ENCODE results near the gene GALNTL6. TPM values are rescaled to one million over a fixed set of nuclear protein-coding genes. Genes with fewer than 3 reads are reported as not detected.

The GALNTL6 gene
- total RNA-seq, 1 donor from 2014 or later: not detected

DNA sequence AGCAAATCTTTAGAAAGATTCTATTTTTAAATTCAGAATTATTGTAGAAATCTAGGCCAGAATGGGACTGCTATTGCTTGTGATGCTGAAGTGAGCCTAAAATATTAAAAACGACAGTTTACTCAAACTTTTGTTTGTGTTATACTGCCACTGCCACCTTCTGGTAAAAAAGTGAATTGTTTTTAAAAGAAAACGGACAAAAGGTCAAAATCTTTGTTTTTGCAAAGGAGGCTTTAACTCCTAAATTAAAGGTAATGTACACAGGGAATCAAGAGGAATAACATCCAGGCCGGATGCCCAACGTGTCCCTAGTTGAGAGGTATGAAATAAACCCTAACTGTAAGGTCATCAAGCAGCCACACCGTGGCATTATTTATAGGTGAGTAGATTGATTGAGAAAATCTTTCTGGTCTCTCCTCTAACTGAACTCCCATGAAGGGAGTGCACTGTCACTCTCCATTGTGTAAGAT, 1017.1 kb downstream of the GALNTL6 start:
- FAIRE-seq: peak; percentile 64

DNA sequence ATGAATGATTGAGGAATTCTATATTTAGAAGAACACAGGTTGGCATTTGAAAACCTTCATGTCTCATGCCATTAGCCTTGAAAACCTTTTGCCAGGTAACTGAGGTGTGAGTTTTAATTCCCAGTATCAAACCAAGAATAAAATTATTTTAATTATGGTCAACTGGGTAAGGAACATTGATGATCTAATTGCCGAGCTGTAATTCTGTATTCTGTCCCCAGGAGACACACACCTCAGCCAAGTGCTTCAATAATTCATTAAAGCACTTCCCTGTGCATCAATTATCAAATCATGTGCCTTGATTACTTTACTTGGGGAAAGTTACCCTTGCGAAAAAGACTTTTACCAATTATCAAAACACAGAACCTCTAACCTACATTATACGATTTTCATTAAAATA, 1023.5 kb downstream of the GALNTL6 start:
- Histone ChIP-seq H3K4me3 (ENCODE audit: low read depth, low read length) (no peak overlapping the region), H3K27me3 (ENCODE audit: control insufficient read depth, insufficient read depth, low read length) (peaks cover 1% of the 10 kb centered on the region), H3K36me3 (ENCODE audit: control insufficient read depth, insufficient read depth, low read length) (no peaks in the 10 kb centered on the region)
- DNase-seq (ENCODE audit: low read depth): no peak
- FAIRE-seq: no peak
- TF ChIP-seq, protein P1, sequence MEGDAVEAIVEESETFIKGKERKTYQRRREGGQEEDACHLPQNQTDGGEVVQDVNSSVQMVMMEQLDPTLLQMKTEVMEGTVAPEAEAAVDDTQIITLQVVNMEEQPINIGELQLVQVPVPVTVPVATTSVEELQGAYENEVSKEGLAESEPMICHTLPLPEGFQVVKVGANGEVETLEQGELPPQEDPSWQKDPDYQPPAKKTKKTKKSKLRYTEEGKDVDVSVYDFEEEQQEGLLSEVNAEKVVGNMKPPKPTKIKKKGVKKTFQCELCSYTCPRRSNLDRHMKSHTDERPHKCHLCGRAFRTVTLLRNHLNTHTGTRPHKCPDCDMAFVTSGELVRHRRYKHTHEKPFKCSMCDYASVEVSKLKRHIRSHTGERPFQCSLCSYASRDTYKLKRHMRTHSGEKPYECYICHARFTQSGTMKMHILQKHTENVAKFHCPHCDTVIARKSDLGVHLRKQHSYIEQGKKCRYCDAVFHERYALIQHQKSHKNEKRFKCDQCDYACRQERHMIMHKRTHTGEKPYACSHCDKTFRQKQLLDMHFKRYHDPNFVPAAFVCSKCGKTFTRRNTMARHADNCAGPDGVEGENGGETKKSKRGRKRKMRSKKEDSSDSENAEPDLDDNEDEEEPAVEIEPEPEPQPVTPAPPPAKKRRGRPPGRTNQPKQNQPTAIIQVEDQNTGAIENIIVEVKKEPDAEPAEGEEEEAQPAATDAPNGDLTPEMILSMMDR (IDR thresholded peaks at IDR 0.05; ENCODE audit: insufficient read depth, low read length, severe bottlenecking): no peak

More for the DNA sequence above, 1017.1 kb downstream of the GALNTL6 start:
- Histone ChIP-seq H3K36me3 (ENCODE audit: control insufficient read depth, insufficient read depth, low read length) (no peaks in the 10 kb centered on the region), H3K27me3 (ENCODE audit: control insufficient read depth, insufficient read depth, low read length) (no peaks in the 10 kb centered on the region), H3K4me3 (ENCODE audit: low read depth, low read length) (no peak overlapping the region)
- TF ChIP-seq, protein P1 (IDR thresholded peaks at IDR 0.05; ENCODE audit: insufficient read depth, low read length, severe bottlenecking): no peak
- DNase-seq (ENCODE audit: low read depth): peak; percentile 5

DNA sequence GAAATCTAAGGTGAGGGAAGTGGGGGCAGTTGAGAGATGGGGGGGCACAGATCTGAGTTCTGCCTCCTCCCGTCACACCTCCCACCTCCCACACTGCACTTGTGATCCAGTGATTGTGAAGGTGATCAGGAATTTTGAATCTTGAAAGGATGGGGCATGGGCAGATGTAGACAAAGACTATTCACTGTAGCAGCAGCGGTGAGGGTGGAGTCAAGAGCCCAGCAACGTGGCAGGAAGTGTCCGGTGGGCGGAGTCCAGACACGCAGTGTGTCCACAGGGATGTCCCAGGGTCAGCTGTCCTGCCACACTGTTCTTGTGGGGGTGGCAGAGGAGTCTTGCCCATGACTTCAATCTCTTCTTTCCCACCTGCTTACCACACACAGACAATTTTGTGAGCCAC, 1024.9 kb downstream of the GALNTL6 start:
- TF ChIP-seq, protein P1 (IDR thresholded peaks at IDR 0.05; ENCODE audit: insufficient read depth, low read length, severe bottlenecking): no peak
- FAIRE-seq (peak; percentile 40), DNase-seq (ENCODE audit: low read depth) (no peak)
- peaks cover 1% of the 10 kb centered on the region for H3K27me3 ChIP-seq (ENCODE audit: control insufficient read depth, insufficient read depth, low read length)
- no peak overlapping the region for H3K4me3 ChIP-seq (ENCODE audit: low read depth, low read length)
- H3K36me3 ChIP-seq (ENCODE audit: control insufficient read depth, insufficient read depth, low read length): no peaks in the 10 kb centered on the region

DNA sequence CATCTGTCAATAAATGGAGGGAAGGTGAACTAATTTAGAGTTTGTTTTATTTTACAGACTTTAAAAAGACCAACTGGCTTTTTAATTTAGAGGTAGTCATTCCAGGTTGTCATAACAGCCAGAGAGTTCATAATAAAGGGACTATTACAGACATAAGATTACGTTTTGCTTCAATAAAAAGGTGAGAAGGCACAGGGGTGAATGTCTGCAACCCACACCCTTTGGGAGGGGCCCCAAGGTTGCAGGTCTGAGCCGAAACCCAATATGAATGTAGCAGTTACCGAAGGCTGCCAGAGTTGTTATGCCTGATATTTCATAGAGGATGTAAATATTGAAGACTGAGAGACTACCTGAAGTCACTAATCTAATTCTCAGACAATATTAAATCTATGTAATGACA, 1025.7 kb downstream of the GALNTL6 start:
- Histone ChIP-seq H3K4me3 (ENCODE audit: low read depth, low read length) (no peak overlapping the region), H3K36me3 (ENCODE audit: control insufficient read depth, insufficient read depth, low read length) (no peaks in the 10 kb centered on the region), H3K27me3 (ENCODE audit: control insufficient read depth, insufficient read depth, low read length) (peaks cover 1% of the 10 kb centered on the region)
- FAIRE-seq (no peak), DNase-seq (ENCODE audit: low read depth) (no peak)
- TF ChIP-seq, protein P1 (IDR thresholded peaks at IDR 0.05; ENCODE audit: insufficient read depth, low read length, severe bottlenecking): no peak

DNA sequence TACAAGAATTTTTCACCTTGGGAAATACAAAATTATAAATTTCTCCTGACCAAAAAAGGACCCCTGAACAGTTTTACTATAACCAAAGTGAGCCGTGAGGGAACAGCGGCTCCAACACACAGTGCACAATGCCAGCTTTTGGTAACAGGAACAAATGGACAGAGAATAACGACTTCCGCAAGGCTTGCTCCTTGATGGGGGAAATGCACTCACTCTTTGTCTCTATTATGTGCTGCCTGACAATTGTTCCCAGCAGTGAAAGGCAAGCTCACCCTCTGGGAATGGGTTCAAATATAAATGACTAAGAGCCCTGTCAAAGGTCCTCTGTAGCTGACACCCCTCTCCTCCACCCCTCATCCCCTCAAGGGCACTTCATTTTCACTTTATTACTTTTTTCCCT, 1029.6 kb downstream of the GALNTL6 start:
- TF ChIP-seq, protein P1 (IDR thresholded peaks at IDR 0.05; ENCODE audit: insufficient read depth, low read length, severe bottlenecking): no peak
- no peaks in the 10 kb centered on the region for H3K36me3 ChIP-seq (ENCODE audit: control insufficient read depth, insufficient read depth, low read length)
- H3K4me3 ChIP-seq (ENCODE audit: low read depth, low read length): no peak overlapping the region
- DNase-seq (ENCODE audit: low read depth) (no peak), FAIRE-seq (no peak)
- no peaks in the 10 kb centered on the region for H3K27me3 ChIP-seq (ENCODE audit: control insufficient read depth, insufficient read depth, low read length)

DNA sequence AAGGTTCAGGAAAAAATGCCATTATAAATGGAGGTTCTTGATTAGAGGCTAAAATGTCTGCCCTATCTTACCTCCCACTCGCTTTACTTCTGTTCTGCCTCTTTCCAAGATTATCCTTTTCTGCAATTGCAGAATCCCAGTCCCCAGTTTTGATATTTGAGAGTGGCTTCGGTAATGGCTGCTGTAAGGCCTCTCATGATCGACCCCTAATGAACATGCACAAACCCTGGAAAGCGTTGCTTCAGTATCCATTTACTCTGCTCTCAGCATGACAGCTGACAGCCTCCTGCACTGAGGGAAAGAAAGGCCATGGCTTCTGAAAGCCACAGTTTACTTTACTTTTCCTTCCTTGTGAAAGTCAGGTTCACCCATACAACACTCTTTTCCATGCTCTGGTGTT, 1030.0 kb downstream of the GALNTL6 start:
- FAIRE-seq (no peak), DNase-seq (ENCODE audit: low read depth) (no peak)
- Histone ChIP-seq H3K4me3 (ENCODE audit: low read depth, low read length) (no peak overlapping the region), H3K36me3 (ENCODE audit: control insufficient read depth, insufficient read depth, low read length) (no peaks in the 10 kb centered on the region), H3K27me3 (ENCODE audit: control insufficient read depth, insufficient read depth, low read length) (no peaks in the 10 kb centered on the region)
- TF ChIP-seq, protein P1 (IDR thresholded peaks at IDR 0.05; ENCODE audit: insufficient read depth, low read length, severe bottlenecking): no peak
